Keratinocyte (primary cell): ENCODE data around the gene MAP2K2. TPM values are rescaled to one million over a fixed set of nuclear protein-coding genes. Genes with fewer than 3 reads are reported as not detected.

Source experiments
- DNase-seq: peaks from one replicate; pipeline ENCODE4 v3.0.0-alpha.2; 2011; ENCODE audit warnings: low read depth, missing footprints, low spot score
- FAIRE-seq: peaks from 2 replicates; lab custom pipeline; 2011; peaks lifted over from hg19 to GRCh38; lab: Jason Lieb, UNC
- H2AFZ ChIP-seq: 2 replicates; pipeline ENCODE4 v1.6.0; 2012; ENCODE audit warnings: low read length, control low read depth, inconsistent platforms; ENCODE audit not compliant: control insufficient read depth
- H3K27ac ChIP-seq: 2 replicates; pipeline ENCODE4 v1.5.1; 2011; ENCODE audit warnings: low read length; ENCODE audit not compliant: control insufficient read depth, insufficient read depth
- H3K27me3 ChIP-seq: 3 replicates; pipeline ENCODE4 v1.6.0; 2011; ENCODE audit warnings: low read length; ENCODE audit not compliant: control insufficient read depth, insufficient read depth; ENCODE audit errors: extremely low read depth
- H3K36me3 ChIP-seq, 2 experiments: 2 replicates in 1 of 2; 3 replicates in 1 of 2; pipeline ENCODE4 v1.5.1; 2011; ENCODE audit warnings: low read length in 2 of 2, mild to moderate bottlenecking in 1 of 2; ENCODE audit not compliant: control insufficient read depth in 2 of 2, insufficient read depth in 2 of 2; ENCODE audit errors: extremely low read depth in 1 of 2
- H3K4me1 ChIP-seq: 3 replicates; pipeline ENCODE4 v1.5.1; 2011; ENCODE audit warnings: low read length; ENCODE audit not compliant: control insufficient read depth, insufficient read depth; ENCODE audit errors: extremely low read depth
- H3K4me2 ChIP-seq: 3 replicates; pipeline ENCODE4 v1.6.0; 2011; ENCODE audit warnings: low read depth, low read length; ENCODE audit not compliant: control insufficient read depth, insufficient read depth; ENCODE audit errors: extremely low read depth
- H3K4me3 ChIP-seq, 3 experiments: fragments of 200-600 bp in 1 of 3; sonication (generic) in 1 of 3; 2 replicates in 2 of 3; 3 replicates in 1 of 3; pipeline ENCODE4 v1.5.1; 2011 to 2016; ENCODE audit warnings: low read length in 3 of 3, mild to moderate bottlenecking in 3 of 3, control low read depth in 2 of 3, inconsistent platforms in 1 of 3, low read depth in 1 of 3, mixed read lengths in 1 of 3, mixed run types in 1 of 3, moderate library complexity in 1 of 3; ENCODE audit not compliant: control insufficient read depth in 2 of 3, insufficient read depth in 2 of 3; ENCODE audit errors: extremely low read depth in 1 of 3
- H3K79me2 ChIP-seq: 2 replicates; pipeline ENCODE4 v1.6.0; 2012; ENCODE audit warnings: low read length; ENCODE audit not compliant: control insufficient read depth, insufficient read depth
- H3K9ac ChIP-seq: 3 replicates; pipeline ENCODE4 v1.6.0; 2011; ENCODE audit warnings: low read length; ENCODE audit not compliant: control insufficient read depth, insufficient read depth; ENCODE audit errors: extremely low read depth
- H3K9me1 ChIP-seq: 3 replicates; pipeline ENCODE4 v1.6.0; 2011; ENCODE audit warnings: low read length; ENCODE audit not compliant: control insufficient read depth, insufficient read depth; ENCODE audit errors: extremely low read depth
- H3K9me3 ChIP-seq: 2 replicates; pipeline ENCODE4 v1.5.1; 2012; ENCODE audit warnings: low read depth, low read length; ENCODE audit not compliant: control insufficient read depth
- H4K20me1 ChIP-seq: 3 replicates; pipeline ENCODE4 v1.6.0; 2011; ENCODE audit warnings: low read length; ENCODE audit not compliant: control insufficient read depth, insufficient read depth; ENCODE audit errors: extremely low read depth
- CTCF ChIP-seq, 3 experiments: IDR thresholded peaks in 1 of 3; conservative IDR thresholded peaks in 1 of 3; optimal IDR thresholded peaks in 1 of 3; 2 replicates in 2 of 3; 3 replicates in 1 of 3; pipeline versions ENCODE3 to v1.5.1; 2011; ENCODE audit warnings: low read length in 3 of 3, mild to moderate bottlenecking in 3 of 3, moderate library complexity in 2 of 3, control low read depth in 1 of 3, inconsistent platforms in 1 of 3; ENCODE audit not compliant: insufficient read depth in 2 of 3; ENCODE audit errors: extremely low read depth in 1 of 3
- EZH2 ChIP-seq: IDR thresholded peaks from one replicate; pipeline ENCODE4 v1.6.1; 2012; ENCODE audit warnings: inconsistent platforms, mild to moderate bottlenecking, low read length, moderate library complexity
- dilution Hi-C: fragments of 300-500 bp; cut with MboI; formaldehyde crosslinking; loops from one replicate; pipeline ENCODE4 v1.7.0; 2020; ENCODE audit warnings: low sequenced_read_pairs; ENCODE audit not compliant: extremely low pct_ligation_motif_present
- polyA plus RNA-seq, 5 experiments: library from polyadenylated mRNA; depleted of rRNA in 3 of 5; stranded (reverse) in 3 of 5; stranded (forward) in 1 of 5; unstranded in 1 of 5; fragments of >200 nt; gene quantifications; 1 replicate in 1 of 5; 2 replicates in 3 of 5; 3 replicates in 1 of 5; pipeline versions ENCODE4 v1.2.1 to v1.2.3, GENCODE V29; 2011 to 2012; ENCODE audit warnings: missing spikeins in 2 of 5, low read depth in 1 of 5, low replicate concordance in 1 of 5

Gene MAP2K2
- polyA plus RNA-seq, 1 donor (not counting 4 experiments of a cell fraction or from before 2014, with no cell fraction given) = 61.8 TPM

GRCh38 chr19:4066176-4066606 is 57.7 kb downstream of the MAP2K2 start:
- DNase-seq (no peak), FAIRE-seq (no peak)
- no peaks in the 10 kb centered on the region for H3K9me1 ChIP-seq
- TF ChIP-seq CTCF (optimal IDR thresholded peaks at IDR 0.05 in 1 of 3, IDR thresholded peaks at IDR 0.05 in 1 of 3, conservative IDR thresholded peaks at IDR 0.05 in 1 of 3; ENCODE audit: extremely low read depth in 1 of 3, insufficient read depth in 2 of 3, low read length in 3 of 3) = no peak
- TF ChIP-seq EZH2 = no peak
- H3K27ac ChIP-seq = peak overlapping the region; percentile 20
- peaks cover 29% of the 10 kb centered on the region for H4K20me1 ChIP-seq
- H3K4me1 ChIP-seq = peaks cover 32% of the 10 kb centered on the region
- H3K9me3 ChIP-seq = no peaks in the 10 kb centered on the region
- peak overlapping the region; percentile 56 to 93 (median 78) for H3K4me3 ChIP-seq
- H3K9ac ChIP-seq = peak overlapping the region; percentile 66
- peak overlapping the region; percentile 32 for H3K4me2 ChIP-seq
- peaks cover 5 to 16% of the 10 kb centered on the region in 2 experiments for H3K36me3 ChIP-seq
- peaks cover 39% of the 10 kb centered on the region for H3K79me2 ChIP-seq
- dilution Hi-C loops = no loop called here
- H2AFZ ChIP-seq = no peak overlapping the region
- no peaks in the 10 kb centered on the region for H3K27me3 ChIP-seq

GRCh38 chr19:4065430-4066175 is 58.3 kb downstream of the MAP2K2 start:
- Histone ChIP-seq H4K20me1 (peaks cover 33% of the 10 kb centered on the region), H3K9me3 (no peaks in the 10 kb centered on the region), H3K9me1 (no peaks in the 10 kb centered on the region), H3K27me3 (no peaks in the 10 kb centered on the region), H3K4me2 (no peak overlapping the region), H3K4me1 (peaks cover 38% of the 10 kb centered on the region), H3K4me3 (peak overlapping the region; percentile 56 to 93 (median 78)), H3K9ac (peak overlapping the region; percentile 88), H3K79me2 (peaks cover 45% of the 10 kb centered on the region), H3K36me3 (peaks cover 5 to 18% of the 10 kb centered on the region in 2 experiments), H2AFZ (no peak overlapping the region), H3K27ac (no peak overlapping the region)
- no peak for DNase-seq
- TF ChIP-seq CTCF (optimal IDR thresholded peaks at IDR 0.05 in 1 of 3, IDR thresholded peaks at IDR 0.05 in 1 of 3, conservative IDR thresholded peaks at IDR 0.05 in 1 of 3; ENCODE audit: extremely low read depth in 1 of 3, insufficient read depth in 2 of 3, low read length in 3 of 3) = no peak
- TF ChIP-seq EZH2 = no peak
- dilution Hi-C loops = no loop called here
- FAIRE-seq = no peak
